SU-DHL-6 (cell line): ENCODE results near the gene CWH43.
"Not testable (repeated sequence)": the region's sequence is repeated elsewhere in the genome, so short reads cannot be mapped to it uniquely, and the experiment has no call there.

Source experiments
- H2AFZ ChIP-seq: fragments of 200-600 bp; sonication (generic); 2 replicates; pipeline ENCODE4 v1.6.1; 2014; ENCODE audit warnings: low read depth, mild to moderate bottlenecking, moderate library complexity, mixed read lengths, antibody characterized with exemption, low read length; ENCODE audit not compliant: severe bottlenecking
- H3F3A ChIP-seq: fragments of 200-600 bp; shearing (Covaris generic); 2 replicates; pipeline ENCODE4 v1.6.0; 2016; ENCODE audit warnings: antibody characterized with exemption, mild to moderate bottlenecking; ENCODE audit not compliant: insufficient read depth
- H3K27ac ChIP-seq: fragments of 200-600 bp; sonication (generic); 2 replicates; pipeline ENCODE4 v1.5.1; 2016; ENCODE audit warnings: low read depth, mild to moderate bottlenecking, low read length, moderate library complexity, mixed read lengths
- H3K27me3 ChIP-seq: fragments of 200-600 bp; sonication (generic), shearing (Covaris generic); 2 replicates; pipeline ENCODE4 v1.6.0; 2014; ENCODE audit warnings: mild to moderate bottlenecking, low read length
- H3K36me3 ChIP-seq: fragments of 200-600 bp; sonication (generic); 2 replicates; pipeline ENCODE4 v1.6.1; 2014; ENCODE audit warnings: mild to moderate bottlenecking, low read length, mixed read lengths
- H3K4me2 ChIP-seq: fragments of 300-600, 200-600 bp; shearing (Covaris generic), sonication (generic); 2 replicates; pipeline ENCODE4 v1.6.0; 2014; ENCODE audit warnings: low read length, low read depth, mild to moderate bottlenecking; ENCODE audit not compliant: poor library complexity, severe bottlenecking
- H3K4me3 ChIP-seq: fragments of 200-600 bp; sonication (generic); 2 replicates; pipeline ENCODE4 v1.5.1; 2014; ENCODE audit warnings: antibody characterized with exemption, low read length, mild to moderate bottlenecking, mixed read lengths; ENCODE audit not compliant: insufficient read depth, poor library complexity, severe bottlenecking
- H3K79me2 ChIP-seq: fragments of 200-600 bp; sonication (generic); 2 replicates; pipeline ENCODE4 v1.6.1; 2014; ENCODE audit warnings: mild to moderate bottlenecking, low read length, moderate library complexity; ENCODE audit not compliant: insufficient read depth
- H3K9ac ChIP-seq: fragments of 200-600 bp; sonication (generic); 2 replicates; pipeline ENCODE4 v1.7.0; 2014; ENCODE audit warnings: mild to moderate bottlenecking, low read length
- H3K9me2 ChIP-seq: fragments of 200-600 bp; sonication (generic); replicated peaks from 2 replicates; pipeline ENCODE4 v1.6.1; 2014; ENCODE audit warnings: low read length; ENCODE audit not compliant: insufficient read depth
- H3K9me3 ChIP-seq: fragments of 200-600 bp; sonication (generic); 2 replicates; pipeline ENCODE4 v1.6.1; 2014; ENCODE audit warnings: low read length, mixed read lengths; ENCODE audit not compliant: insufficient read depth
- H4K20me1 ChIP-seq: fragments of 200-600 bp; sonication (generic); 2 replicates; pipeline ENCODE4 v1.6.1; 2014; ENCODE audit warnings: low read depth, mild to moderate bottlenecking, antibody characterized with exemption, low read length, moderate library complexity, mixed read lengths

CWH43 gene

DNA sequence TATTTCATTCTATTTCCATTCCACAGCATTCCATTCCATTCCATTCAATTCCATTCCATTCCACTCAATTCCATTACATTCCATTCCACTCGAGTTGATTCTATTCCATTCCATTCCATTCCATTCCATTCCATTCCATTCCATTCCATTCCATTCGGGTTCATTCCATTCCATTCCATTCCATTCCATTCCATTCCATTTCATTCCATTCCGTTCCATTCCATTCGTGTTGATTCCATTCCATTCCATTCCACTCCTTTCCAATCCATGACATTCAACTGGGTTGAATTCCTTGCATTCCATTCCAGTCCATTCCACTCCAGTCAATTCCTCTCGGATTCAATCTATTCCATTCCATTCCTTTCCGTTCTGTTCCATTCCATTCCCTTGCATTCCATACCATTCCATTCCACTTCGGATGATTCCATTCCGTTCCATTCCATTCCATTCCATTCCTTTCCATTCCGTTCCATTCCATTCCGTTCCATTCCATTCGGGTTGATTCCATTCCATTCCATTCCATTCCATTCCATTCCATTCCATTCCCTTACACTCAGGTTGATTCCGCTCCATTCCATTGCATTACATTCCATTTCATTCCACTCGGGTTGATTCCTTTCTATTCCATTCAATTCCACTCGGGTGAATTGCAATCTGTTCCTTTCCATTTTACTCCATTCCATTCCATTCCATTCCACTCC, 117.5 kb downstream of the CWH43 start:
- peaks cover 52% of the 10 kb centered on the region for H3K9me3 ChIP-seq
- not testable (repeated sequence) for H3K27me3 ChIP-seq

DNA sequence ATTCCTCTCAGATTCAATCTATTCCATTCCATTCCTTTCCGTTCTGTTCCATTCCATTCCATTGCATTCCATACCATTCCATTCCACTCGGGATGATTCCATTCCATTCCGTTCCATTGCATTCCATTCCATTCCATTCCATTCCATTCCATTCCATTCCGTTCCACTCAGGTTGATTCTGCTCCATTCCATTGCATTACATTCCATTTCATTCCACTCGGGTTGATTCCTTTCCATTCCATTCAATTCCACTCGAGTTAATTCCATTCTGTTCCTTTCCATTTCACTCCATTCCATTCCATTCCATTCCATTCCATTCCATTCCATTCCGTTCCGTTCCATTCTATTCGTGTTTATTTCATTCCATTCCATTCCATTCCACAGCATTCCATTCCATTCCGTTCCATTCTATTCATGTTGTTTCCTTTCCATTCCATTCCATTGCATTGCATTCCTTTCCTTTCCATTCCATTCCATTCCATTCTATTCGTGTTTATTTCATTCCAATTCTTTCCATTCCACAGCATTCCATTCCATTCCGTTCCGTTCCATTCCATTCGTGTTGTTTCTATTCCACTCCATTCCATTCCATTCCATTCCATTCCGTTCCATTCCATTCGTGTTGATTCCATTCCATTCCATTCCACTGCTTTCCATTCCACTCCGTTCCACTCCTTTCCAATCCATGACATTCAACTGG, 118.3 kb downstream of the CWH43 start:
- not testable (repeated sequence) for H3K79me2 ChIP-seq, H3K27me3 ChIP-seq, H3K9ac ChIP-seq, H3K4me2 ChIP-seq, H4K20me1 ChIP-seq, H3K9me2 ChIP-seq, H2AFZ ChIP-seq, H3K4me3 ChIP-seq, H3K36me3 ChIP-seq, H3K27ac ChIP-seq
- peaks cover 47% of the 10 kb centered on the region for H3K9me3 ChIP-seq
- peaks cover 24% of the 10 kb centered on the region; the same call in 1 of the 2 replicates for H3F3A ChIP-seq

More for the DNA sequence above, 117.5 kb downstream of the CWH43 start:
- not testable (repeated sequence) for H3K4me2 ChIP-seq, H2AFZ ChIP-seq, H3K79me2 ChIP-seq, H3K9me2 ChIP-seq, H4K20me1 ChIP-seq, H3K27ac ChIP-seq, H3K4me3 ChIP-seq, H3K9ac ChIP-seq, H3K36me3 ChIP-seq
- H3F3A ChIP-seq, result peaks cover 22% of the 10 kb centered on the region; the same call in 1 of the 2 replicates

DNA sequence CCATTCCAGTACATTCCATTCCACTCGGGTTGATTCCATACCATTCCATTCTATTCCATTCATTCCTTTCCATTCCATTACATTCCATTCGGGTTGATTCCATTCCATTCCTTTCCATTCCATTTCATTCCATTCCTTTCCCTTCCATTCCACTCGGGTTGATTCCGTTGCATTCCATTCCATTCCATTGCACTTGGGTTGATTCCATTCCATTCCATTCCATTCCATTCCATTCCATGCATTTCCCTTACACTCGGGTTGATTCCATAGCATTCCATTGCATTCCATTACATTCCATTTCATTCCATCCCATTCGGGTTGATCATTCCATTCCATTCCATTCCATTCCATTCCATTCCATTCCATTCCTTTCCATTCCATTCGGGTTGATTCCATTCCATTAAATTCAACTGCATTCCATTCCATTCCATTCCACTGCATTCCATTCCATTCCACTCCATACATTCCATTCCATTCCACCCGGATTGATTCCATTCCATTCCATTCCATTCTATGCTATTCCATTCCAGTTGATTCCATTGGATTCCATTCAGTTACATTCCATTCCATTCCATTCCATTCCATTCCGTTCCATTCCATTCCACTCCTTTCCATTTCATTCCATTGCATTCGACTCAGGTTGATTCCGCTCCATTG, 119.3 kb downstream of the CWH43 start:
- H3K27ac ChIP-seq, H3K4me2 ChIP-seq, H3K79me2 ChIP-seq, H3K36me3 ChIP-seq, H4K20me1 ChIP-seq, H3K9ac ChIP-seq, H3K27me3 ChIP-seq, H3K4me3 ChIP-seq, H3K9me2 ChIP-seq, H2AFZ ChIP-seq: not testable (repeated sequence)
- peaks cover 37% of the 10 kb centered on the region for H3K9me3 ChIP-seq
- H3F3A ChIP-seq, result peaks cover 17% of the 10 kb centered on the region; the same call in 1 of the 2 replicates

DNA sequence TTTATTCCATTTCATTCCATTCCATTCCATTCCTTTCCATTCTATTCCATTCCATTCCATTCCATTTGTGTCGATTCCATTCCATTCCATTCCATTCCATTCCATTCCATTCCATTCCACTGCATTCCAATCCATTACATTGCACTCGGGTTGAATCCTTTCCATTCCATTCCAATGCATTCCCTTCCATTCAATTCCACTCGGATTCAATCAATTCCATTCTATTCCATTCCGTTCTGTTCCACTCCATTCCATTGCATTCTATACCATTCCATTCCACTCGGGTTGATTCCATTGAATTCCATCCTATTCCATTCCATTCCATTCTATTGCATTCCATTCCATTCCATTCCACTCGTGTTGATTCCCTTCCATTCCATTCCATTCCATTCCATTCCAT, 121.2 kb downstream of the CWH43 start:
- H3K9me3 ChIP-seq, result peaks cover 45% of the 10 kb centered on the region
- not testable (repeated sequence) for H3K9ac ChIP-seq

GRCh38 chr4:49108183-49108978, 122.3 kb downstream of the CWH43 start:
- not testable (repeated sequence) for H3K4me2 ChIP-seq, H3K9ac ChIP-seq, H2AFZ ChIP-seq, H3K4me3 ChIP-seq, H3K36me3 ChIP-seq, H3K79me2 ChIP-seq, H4K20me1 ChIP-seq, H3K27ac ChIP-seq, H3K9me2 ChIP-seq, H3K27me3 ChIP-seq
- peaks cover 42% of the 10 kb centered on the region for H3K9me3 ChIP-seq
- H3F3A ChIP-seq, result peaks cover 21% of the 10 kb centered on the region; the same call in 1 of the 2 replicates

More for the DNA sequence above, 121.2 kb downstream of the CWH43 start:
- not testable (repeated sequence) for H3K36me3 ChIP-seq, H3K4me2 ChIP-seq, H3K4me3 ChIP-seq, H3K27ac ChIP-seq, H3K79me2 ChIP-seq, H3K9me2 ChIP-seq, H4K20me1 ChIP-seq, H3K27me3 ChIP-seq, H2AFZ ChIP-seq
- H3F3A ChIP-seq, result peaks cover 21% of the 10 kb centered on the region; the same call in 1 of the 2 replicates

DNA sequence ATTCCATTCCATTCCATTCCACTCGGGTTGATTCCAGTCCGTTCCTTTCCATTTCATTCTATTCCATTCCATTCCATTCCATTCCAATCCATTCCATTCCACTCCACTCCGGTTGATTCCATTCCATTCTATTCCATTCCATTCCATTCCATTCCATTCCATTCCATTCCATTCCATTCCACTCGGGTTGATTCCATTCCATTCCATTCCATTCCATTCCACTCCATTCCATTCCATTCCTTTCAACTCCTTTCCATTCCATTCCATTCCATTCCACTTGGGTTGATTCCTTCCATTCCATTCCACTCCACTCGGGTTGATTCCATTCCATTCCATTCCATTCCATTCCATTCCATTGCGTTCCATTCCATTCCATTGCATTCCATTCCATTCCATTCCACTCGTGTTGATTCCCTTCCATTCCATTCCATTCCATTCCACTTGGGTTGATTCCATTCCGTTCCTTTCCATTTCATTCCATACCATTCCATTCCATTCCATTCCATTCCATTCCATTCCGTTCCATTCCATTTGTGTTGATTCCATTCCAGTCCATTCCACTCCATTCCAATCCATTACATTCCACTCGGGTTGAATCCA, 123.6 kb downstream of the CWH43 start:
- not testable (repeated sequence) for H2AFZ ChIP-seq, H3K4me2 ChIP-seq, H3K4me3 ChIP-seq, H3K9ac ChIP-seq, H3K79me2 ChIP-seq, H3K9me2 ChIP-seq, H3K27ac ChIP-seq, H3K27me3 ChIP-seq, H4K20me1 ChIP-seq, H3K36me3 ChIP-seq
- peaks cover 44% of the 10 kb centered on the region for H3K9me3 ChIP-seq
- H3F3A ChIP-seq, result peaks cover 21% of the 10 kb centered on the region; the same call in 1 of the 2 replicates

GRCh38 chr4:49110579-49110978, 124.5 kb downstream of the CWH43 start:
- not testable (repeated sequence) for H3K27ac ChIP-seq, H3K4me2 ChIP-seq, H3K4me3 ChIP-seq, H4K20me1 ChIP-seq, H3K36me3 ChIP-seq, H3K27me3 ChIP-seq, H3K9ac ChIP-seq, H2AFZ ChIP-seq, H3K9me2 ChIP-seq, H3K79me2 ChIP-seq
- H3F3A ChIP-seq, result peaks cover 18% of the 10 kb centered on the region; the same call in 1 of the 2 replicates
- peaks cover 44% of the 10 kb centered on the region for H3K9me3 ChIP-seq
